Omental fat pad (tissue), 4 donors: ENCODE results near the gene TLX2. TPM values are rescaled to one million over a fixed set of nuclear protein-coding genes. Genes with fewer than 3 reads are reported as not detected.
A peak's percentile ranks its signal among the peaks of the same experiment; 100 is the strongest.
"Not testable (repeated sequence)": the region's sequence is repeated elsewhere in the genome, so short reads cannot be mapped to it uniquely, and the experiment has no call there.

Experiments used
- ATAC-seq: fragments of 150-250 bp; one replicate; pipeline ENCODE4 v1.9.1; 2016; ENCODE audit warnings: mild to moderate bottlenecking, moderate library complexity; ENCODE audit not compliant: low FRiP score
- DNase-seq: peaks from one replicate; pipeline ENCODE4 v3.0.0-alpha.2; 2019; ENCODE audit warnings: low spot score
- total RNA-seq, 4 donors: library from RNA; depleted of rRNA; stranded (reverse); fragments of >200 nt; gene quantifications; one replicate each; pipeline ENCODE4 v1.1.0, GENCODE V29; 2016
- TF ChIP-seq, protein P1 (sequence below), 3 donors: fragments of 450-650 bp; IDR thresholded peaks; one replicate each; pipeline ENCODE4 v1.5.1; 2016 to 2017; ENCODE audit warnings: antibody characterized with exemption in 3 of 3, mild to moderate bottlenecking in 3 of 3, moderate library complexity in 2 of 3

Gene TLX2
- total RNA-seq, 4 donors from 2014 or later = not detected

- TF ChIP-seq, protein P1, sequence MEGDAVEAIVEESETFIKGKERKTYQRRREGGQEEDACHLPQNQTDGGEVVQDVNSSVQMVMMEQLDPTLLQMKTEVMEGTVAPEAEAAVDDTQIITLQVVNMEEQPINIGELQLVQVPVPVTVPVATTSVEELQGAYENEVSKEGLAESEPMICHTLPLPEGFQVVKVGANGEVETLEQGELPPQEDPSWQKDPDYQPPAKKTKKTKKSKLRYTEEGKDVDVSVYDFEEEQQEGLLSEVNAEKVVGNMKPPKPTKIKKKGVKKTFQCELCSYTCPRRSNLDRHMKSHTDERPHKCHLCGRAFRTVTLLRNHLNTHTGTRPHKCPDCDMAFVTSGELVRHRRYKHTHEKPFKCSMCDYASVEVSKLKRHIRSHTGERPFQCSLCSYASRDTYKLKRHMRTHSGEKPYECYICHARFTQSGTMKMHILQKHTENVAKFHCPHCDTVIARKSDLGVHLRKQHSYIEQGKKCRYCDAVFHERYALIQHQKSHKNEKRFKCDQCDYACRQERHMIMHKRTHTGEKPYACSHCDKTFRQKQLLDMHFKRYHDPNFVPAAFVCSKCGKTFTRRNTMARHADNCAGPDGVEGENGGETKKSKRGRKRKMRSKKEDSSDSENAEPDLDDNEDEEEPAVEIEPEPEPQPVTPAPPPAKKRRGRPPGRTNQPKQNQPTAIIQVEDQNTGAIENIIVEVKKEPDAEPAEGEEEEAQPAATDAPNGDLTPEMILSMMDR (IDR thresholded peaks at IDR 0.05) = no peak
- no peak for ATAC-seq
- DNase-seq = no peak
Observed at GRCh38 chr2:74481431-74481830, 32.8 kb upstream of the TLX2 start.

DNA sequence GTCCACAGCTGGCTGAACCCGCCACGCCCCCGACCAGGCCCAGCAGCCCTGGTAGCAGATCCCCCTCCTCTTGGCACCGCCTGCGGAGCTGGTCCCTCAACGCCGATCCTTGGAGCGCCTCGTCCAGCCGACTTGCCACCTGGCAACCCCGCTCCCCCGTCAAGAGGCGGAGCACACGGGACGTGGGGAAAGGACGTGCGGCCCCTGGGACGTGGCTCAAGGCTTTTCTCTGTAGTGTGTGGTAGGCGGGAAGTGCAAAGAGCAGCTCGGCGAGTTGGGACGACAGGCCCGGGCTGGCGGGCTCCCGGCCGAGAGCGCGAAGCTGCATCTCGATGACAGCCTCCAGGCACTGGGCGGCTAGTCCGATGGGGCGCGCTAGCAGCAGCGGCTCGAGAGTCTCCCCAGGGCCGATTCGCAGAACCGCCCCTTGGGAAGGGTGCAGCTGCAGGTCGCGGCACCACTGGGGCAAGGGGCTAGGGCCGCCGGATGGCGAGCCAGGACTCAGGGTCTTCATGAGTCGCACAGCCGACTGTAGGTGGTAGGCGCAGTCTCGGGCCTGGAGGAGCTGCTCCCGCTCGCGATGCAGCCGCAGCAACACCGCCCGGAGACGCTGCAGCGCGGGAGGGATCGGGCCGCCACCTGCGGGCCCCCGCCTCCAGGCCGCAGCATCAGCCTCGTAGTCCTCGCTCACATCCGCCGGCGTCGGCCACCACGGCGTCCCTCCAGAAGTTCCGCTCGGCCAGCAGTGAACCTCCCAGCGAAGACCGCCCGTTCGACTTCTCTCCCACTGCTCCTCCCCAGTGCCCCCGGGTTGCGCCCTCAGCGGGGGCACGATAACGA lies 32.1 kb upstream of the TLX2 start:
- DNase-seq (no peak), ATAC-seq (peak; percentile 66)
- TF ChIP-seq, protein P1 (IDR thresholded peaks at IDR 0.05) = no peak

DNA sequence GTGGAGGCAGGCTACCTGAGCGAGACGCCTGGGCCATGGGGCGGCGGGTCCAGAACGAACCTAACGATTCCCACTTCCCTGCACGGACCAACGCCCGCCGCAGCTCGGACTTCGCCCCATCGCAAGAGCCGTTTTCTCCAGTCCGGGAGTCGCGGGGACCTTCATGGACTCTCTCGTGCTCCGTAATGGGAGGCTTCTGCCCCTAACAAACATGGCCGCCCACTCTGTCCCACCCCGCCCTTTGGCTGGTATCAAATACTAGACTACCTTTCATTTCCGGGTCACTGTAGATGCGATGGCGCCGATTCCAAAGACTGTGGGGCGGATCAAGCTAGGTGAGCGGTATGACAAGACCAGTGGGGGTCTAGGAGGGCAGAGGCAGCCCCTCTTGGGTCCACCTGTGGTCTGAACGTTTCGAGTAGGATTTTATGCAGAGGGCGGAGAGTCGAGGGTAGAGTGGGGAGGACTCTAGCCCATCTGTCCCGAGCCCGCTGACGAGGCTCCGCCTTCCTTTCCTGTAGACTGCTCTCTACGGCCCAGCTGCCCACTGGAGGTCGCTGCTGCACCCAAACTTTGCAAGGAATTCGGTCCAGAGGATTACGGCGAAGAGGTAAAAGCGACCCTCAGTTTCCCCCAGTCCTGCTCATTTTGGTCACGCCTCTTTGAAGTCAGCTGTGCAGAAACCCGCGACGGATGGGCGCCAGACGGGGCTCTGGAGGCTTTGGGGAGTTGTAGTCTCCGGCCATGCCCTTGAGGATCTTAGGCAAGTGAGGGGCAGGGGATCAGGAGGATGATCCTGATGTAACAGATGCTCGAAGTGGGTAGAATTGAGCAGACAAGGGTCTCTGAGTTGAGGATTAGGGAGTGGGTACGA lies 31.2 kb upstream of the TLX2 start, which contains the start of the genes CCDC142 and TTC31:
CCDC142 (minus strand) TSS at position 198 of the 874 bp plus-strand sequence; CDS start at position 37, 161 bp downstream.
TTC31 (plus strand) TSS at position 281 of the 874 bp plus-strand sequence; CDS start at position 296, 15 bp downstream.
- TF ChIP-seq, protein P1 (IDR thresholded peaks at IDR 0.05) = no peak
- DNase-seq = peak; percentile 93
- peak; percentile 98 for ATAC-seq

DNA sequence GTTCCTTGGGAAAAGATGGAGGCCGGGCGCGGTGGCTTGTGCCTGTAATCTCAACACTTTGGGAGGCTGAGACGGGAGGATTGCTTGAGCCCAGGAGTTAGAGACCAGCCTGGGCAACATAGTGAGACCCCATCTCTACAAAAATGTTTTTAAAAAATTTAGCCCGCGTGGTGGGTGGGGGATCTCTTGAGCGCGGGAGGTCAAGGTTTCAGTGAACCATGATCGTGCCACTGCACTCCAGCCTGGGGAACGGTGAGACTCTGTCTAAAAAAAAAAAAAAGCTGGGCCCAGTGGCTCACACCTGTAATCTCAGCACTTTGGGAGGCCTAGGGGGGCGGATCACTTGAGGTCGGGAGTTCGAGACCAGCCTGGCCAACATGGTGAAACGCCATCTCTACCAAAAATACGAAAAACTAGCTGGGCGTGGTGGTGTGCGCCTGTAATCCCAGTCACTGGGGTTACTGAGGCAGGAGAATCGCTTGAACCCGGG lies 30.5 kb upstream of the TLX2 start:
- not testable (repeated sequence) for ATAC-seq, DNase-seq

DNA sequence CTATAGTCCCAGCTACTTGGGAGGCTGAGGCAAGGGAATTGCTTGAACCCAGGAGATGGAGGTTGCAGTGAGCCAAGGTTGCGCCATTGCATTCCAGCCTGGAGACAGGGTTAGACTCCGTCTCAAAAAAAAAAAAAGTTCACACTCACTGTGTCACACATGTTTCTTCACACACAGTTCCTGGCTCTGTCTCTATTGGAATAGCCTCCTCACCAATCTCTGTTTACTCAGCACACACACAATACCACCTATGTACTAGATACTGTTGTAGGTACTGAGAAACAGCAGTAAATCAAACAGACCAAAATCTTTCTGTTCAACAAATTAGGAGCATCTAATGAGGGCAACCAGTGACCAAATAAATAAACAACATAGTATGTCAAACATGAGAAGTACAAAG lies 28.1 kb upstream of the TLX2 start:
- ATAC-seq = no peak
- TF ChIP-seq, protein P1 (IDR thresholded peaks at IDR 0.05) = no peak
- no peak for DNase-seq

DNA sequence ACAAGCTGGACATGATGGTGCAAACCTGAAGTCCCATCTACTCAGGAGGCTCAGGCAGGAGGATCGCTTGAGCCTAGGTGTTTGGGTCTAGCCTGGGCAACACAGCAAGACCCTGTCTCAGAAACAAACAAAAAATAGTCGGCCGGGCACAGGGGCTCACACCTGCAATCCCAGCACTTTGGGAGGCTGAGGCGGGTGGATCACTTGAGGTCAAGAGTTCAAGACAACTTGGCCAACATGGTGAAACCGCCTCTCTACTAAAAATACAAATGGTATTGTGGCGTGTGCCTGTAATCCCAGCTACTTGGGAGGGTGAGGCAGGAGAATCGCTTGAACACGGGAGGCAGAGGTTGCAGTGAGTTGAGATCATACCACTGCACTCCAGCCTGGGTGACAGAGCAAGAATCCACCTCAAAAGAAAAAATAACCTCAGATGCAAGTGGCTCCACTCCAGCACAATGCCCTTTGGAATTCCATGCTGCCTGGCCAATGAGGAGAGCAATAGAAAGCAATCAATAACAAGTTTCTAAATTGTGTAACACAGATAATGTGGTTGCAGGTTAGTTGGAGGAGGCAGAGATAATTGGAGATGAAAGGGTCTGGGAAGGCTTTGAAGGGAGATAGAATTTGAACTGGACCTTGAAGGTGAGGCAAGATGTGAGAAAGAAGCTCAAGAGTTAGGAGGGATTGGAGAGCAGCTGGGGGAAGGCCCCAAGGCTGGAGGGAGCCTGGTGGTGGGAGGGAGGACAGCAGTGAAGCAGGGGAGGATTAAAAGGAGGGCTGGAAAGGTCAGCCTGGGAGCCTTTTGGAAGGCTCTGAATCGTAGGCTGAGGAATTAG lies 25.4 kb upstream of the TLX2 start:
- no peak for DNase-seq
- TF ChIP-seq, protein P1 (IDR thresholded peaks at IDR 0.05) = no peak
- ATAC-seq = no peak
